HG03469 (cell line): Measurements from ENCODE around the gene TGFBR3L.
"Not testable (repeated sequence)": the region's sequence is repeated elsewhere in the genome, so short reads cannot be mapped to it uniquely, and the experiment has no call there.

Experiments used
- ATAC-seq: cut with Tn5 transposase; IDR thresholded peaks from one replicate; pipeline ENCODE4 v1.9.1; 2021; ENCODE audit warnings: mild to moderate bottlenecking, moderate library complexity, moderate number of reproducible peaks; ENCODE audit not compliant: unreplicated experiment

The TGFBR3L gene

GRCh38 chr19:7926727-7927604 is 12.3 kb downstream of the TGFBR3L start:
- no peak for ATAC-seq

- ATAC-seq: no peak
Observed at GRCh38 chr19:7927605-7928333, 13.1 kb downstream of the TGFBR3L start.

GRCh38 chr19:7928334-7928706 is 13.7 kb downstream of the TGFBR3L start:
- ATAC-seq: no peak

DNA sequence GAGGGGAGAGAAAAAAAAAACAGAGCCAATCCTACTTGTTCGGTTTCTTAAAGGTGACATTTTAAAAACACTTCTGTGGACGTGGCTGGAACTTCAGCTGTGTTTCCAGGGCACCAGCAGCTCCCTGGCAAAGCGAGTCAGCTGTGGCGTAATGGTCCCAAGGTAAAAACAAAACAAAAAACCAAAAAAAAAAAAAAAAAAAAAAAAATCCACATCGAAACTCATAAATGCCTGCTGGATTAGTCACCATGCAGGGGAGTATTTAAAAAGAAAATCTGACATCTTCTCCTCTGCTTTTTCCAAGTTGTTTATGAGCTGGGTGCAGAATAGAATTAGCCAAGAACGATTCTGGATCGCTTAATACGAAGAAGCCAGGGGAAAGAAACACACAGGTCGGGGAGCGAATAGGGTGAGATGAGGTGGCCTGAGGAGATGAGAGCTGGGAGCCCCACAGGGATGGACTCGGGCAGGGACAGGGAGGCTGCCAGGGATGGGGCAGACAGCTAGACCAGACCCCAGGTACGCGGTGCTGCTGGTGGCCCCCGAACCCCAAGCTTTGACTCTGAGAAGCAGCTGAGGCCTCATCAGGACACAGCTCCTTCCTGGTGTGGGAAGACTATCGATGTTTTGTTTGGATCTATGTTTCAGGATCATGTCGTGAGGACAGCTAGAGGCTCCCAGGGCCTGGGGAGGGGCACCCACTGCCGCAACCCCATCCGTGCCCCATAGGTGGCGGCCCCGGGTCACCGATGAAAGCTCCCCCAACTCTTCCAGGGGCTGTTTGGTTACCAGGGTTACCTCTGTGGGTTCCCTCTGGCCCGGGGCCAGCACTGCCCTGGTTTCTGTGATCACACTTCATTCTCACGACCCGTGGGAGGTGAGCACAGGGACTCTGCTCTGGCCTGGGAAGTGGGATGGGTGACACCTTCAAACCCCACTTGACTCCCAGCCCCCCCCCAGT is 14.4 kb downstream of the TGFBR3L start:
- no peak for ATAC-seq

DNA sequence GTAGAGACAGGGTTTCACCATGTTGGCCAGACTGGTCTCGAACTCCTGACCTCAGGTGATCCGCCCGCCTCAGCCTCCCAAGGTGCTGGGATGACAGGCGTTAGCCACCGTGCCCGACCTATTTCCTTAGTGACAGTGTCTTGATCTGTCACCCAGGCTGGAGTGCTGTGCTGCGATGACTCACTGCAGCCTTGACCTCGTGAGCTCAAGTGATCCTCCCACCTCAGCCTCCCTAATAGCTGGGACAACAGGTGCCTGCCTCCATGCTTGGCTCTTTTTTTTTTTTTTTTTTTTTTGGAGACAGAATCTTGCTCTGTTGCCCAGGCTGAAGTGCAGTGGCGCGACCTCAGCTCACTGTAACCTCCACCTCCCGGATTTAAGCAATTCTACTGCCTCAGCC is 15.4 kb downstream of the TGFBR3L start:
- not testable (repeated sequence) for ATAC-seq

DNA sequence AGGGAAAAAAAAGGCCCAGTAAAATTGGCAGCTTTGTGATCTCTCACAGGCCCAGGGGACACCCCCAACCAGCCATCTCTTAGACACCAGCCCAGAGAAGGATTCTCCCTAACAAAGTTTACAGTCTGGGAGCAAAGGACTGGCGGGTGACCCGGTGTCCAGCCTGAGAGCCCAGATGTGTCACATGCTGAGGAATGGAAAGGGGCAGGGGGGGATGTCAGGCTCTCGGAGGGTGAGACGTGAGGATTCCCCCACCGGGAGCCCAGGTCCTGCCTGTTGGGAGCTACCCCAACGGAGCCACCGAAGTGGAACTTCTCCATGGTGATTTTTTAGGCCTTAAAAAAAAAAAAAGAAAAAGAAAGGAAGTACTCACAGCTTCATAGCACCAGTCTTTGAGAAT is 16.1 kb downstream of the TGFBR3L start:
- ATAC-seq: no peak

- ATAC-seq: no peak
Observed at GRCh38 chr19:7931221-7932061, 16.8 kb downstream of the TGFBR3L start.

- no peak for ATAC-seq
Observed at GRCh38 chr19:7932276-7932929, 17.8 kb downstream of the TGFBR3L start.

DNA sequence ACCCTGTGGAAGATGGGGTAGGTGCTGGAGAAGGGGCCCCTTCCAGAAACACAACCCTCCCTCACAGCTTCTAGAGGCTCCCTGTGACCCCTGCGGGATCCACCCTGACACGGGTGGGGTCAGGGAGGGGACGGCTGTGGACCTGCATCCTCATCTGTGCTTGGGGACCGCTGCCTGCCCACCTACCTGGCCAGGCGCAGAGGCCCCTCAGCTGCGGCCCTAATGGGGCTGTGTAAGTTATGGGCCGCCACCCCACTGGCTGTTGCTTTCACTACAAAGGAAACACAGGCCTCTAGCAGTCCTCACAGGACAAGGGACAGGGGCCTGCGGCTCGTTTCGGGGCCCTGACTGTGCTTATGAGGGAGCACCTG is 18.3 kb downstream of the TGFBR3L start:
- ATAC-seq: no peak

DNA sequence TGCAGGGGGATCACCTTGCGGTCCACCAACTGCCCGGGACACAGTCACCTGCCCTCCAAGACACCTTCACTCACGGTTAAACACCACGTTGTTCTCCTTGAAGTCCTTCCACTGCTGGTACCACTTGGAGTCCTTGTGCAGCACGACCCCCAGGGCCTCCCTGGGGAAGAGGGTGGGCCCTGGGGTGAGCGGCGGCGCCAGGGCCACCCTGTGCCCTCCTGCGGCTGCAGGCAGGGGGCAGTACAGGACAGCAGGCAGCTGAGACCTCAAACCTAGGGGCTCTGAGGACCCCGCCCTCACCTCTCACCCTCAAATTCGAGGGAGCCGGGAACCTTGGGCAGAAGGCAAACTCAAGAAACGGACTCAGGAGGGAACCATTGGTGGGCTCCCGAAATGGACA is 18.8 kb downstream of the TGFBR3L start:
- ATAC-seq: no peak

- no peak for ATAC-seq
Observed at GRCh38 chr19:7933828-7934725, 19.4 kb downstream of the TGFBR3L start.

DNA sequence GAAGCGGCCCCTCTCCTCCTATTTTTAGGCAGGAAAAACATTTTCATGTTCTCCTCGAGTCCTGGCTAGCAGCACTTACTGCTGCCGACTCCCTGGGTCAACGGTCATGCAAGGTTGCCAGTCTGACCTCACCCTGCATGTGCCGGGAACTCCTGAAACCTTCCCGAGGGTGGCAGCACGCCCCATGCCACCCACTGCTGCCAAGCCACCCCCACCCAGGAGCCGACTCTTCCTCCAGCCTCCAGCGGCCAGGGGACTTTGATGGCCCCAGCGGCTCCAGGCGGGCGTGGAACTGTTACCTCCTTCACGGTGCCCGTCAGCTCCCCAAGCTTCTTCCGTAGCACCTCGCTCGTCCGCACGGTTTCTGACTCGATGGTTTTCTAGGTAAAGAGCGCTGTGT is 20.1 kb downstream of the TGFBR3L start:
- ATAC-seq: no peak

- ATAC-seq: no peak
Observed at GRCh38 chr19:7940841-7941240, 26.2 kb downstream of the TGFBR3L start.

- no peak for ATAC-seq
Observed at GRCh38 chr19:7941895-7942596, 27.4 kb downstream of the TGFBR3L start.

- ATAC-seq: no peak
Observed at GRCh38 chr19:7942981-7943443, 28.4 kb downstream of the TGFBR3L start.

DNA sequence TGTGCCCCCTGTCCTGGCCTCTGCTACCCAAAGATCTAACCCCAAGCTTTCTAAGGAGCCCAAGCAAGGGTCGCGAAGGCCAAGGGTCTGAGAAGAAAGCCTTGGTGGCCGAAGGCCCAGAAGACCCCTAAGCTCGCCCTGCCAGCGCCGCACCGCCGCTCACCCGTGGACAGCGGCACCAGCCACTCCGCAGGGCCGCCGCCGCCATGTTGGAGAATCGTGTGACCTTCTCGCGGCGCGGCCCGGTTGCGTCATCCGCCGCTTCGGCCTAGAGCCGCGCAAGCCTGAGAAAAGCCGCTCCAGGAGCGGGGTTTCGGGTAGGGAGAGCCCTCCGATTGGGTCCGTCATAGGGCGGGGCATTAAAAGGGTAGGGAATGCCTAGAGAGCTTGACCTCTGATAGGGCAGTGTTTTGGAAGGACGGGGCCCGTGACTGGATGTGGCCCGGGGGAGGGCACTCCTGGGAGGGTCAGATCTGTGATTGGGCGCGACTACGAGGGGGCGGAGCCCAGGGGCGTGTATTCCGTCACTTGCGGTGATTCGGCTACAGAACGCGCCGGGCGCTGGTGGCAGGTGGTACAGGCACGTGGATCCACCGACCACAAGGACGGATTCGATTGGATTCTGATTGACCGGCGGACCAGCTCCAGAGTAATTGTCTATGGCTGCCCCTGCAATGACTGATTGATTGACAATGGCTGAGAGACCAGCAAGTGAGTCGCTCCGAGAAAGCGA is 29.0 kb downstream of the TGFBR3L start, which contains the start of gene TIMM44:
Gene TIMM44 (minus strand): TSS at position 223 of the 733 bp plus-strand sequence. CDS start 15 bp downstream, at position 208.
- peak; percentile 83 for ATAC-seq

GRCh38 chr19:7944177-7944761 is 29.6 kb downstream of the TGFBR3L start:
- peak; percentile 7 for ATAC-seq
